CD4-positive, CD25-positive, alpha-beta regulatory T cell (primary cell): ENCODE results near the gene PPL. TPM values are rescaled to one million over a fixed set of nuclear protein-coding genes. Genes with fewer than 3 reads are reported as not detected.

ENCODE experiments used
- ATAC-seq, 2 donors: fragments of 150-1000 bp; cut with Tn5 transposase; one replicate each; pipeline ENCODE4 v1.10.0; 2021; ENCODE audit warnings: low read depth in 2 of 2, moderate number of reproducible peaks in 2 of 2, moderate library complexity in 1 of 2
- DNase-seq, 3 donors: peaks; one replicate each; pipeline versions ENCODE4 v3.0.0 to v3.0.0-alpha.2; 2012 to 2022; ENCODE audit warnings: mixed read lengths in 1 of 3
- H3K27ac ChIP-seq: one replicate; pipeline ENCODE4 v1.7.0; 2013; ENCODE audit warnings: mild to moderate bottlenecking, low read length; ENCODE audit not compliant: insufficient read depth, poor library complexity, severe bottlenecking
- H3K27me3 ChIP-seq: one replicate; pipeline ENCODE4 v1.7.0; 2013; ENCODE audit warnings: low read length; ENCODE audit not compliant: control insufficient read depth, insufficient read depth
- H3K36me3 ChIP-seq: one replicate; pipeline ENCODE4 v1.7.0; 2013; ENCODE audit warnings: mild to moderate bottlenecking, low read length, moderate library complexity; ENCODE audit not compliant: control insufficient read depth, insufficient read depth
- H3K4me1 ChIP-seq: 2 replicates; pipeline ENCODE4 v1.7.0; 2013; ENCODE audit warnings: mild to moderate bottlenecking, low read length; ENCODE audit not compliant: insufficient read depth, control insufficient read depth, poor library complexity, severe bottlenecking
- H3K4me3 ChIP-seq: one replicate; pipeline ENCODE4 v1.7.0; 2013; ENCODE audit warnings: low read depth, mild to moderate bottlenecking, low read length, moderate library complexity
- H3K9me3 ChIP-seq, 2 experiments: 1 replicate in 1 of 2; 2 replicates in 1 of 2; pipeline ENCODE4 v1.7.0; 2013; ENCODE audit warnings: low read length in 2 of 2, mild to moderate bottlenecking in 1 of 2, moderate library complexity in 1 of 2; ENCODE audit not compliant: control insufficient read depth in 2 of 2
- H3K27ac Mint-ChIP-seq, 3 donors: one replicate each; pipeline ENCODE4 v1.8.0; 2020 to 2022; ENCODE audit warnings: mild to moderate bottlenecking in 3 of 3, mixed read lengths in 3 of 3, moderate library complexity in 2 of 3
- H3K27me3 Mint-ChIP-seq: one replicate; pipeline ENCODE4 v1.8.0; 2022; ENCODE audit warnings: mild to moderate bottlenecking, mixed read lengths
- H3K36me3 Mint-ChIP-seq: one replicate; pipeline ENCODE4 v1.8.0; 2020; ENCODE audit warnings: mixed read lengths
- H3K4me1 Mint-ChIP-seq, 4 donors: one replicate each; pipeline ENCODE4 v1.8.0; 2020 to 2022; ENCODE audit warnings: mixed read lengths in 4 of 4, mild to moderate bottlenecking in 1 of 4
- H3K4me3 Mint-ChIP-seq, 4 donors: one replicate each; pipeline ENCODE4 v1.8.0; 2020 to 2022; ENCODE audit warnings: mild to moderate bottlenecking in 4 of 4, mixed read lengths in 4 of 4, moderate library complexity in 3 of 4
- H3K9me3 Mint-ChIP-seq, 7 donors: one replicate each; pipeline ENCODE4 v1.8.0; 2020 to 2022; ENCODE audit warnings: mixed read lengths in 7 of 7, mild to moderate bottlenecking in 3 of 7, moderate library complexity in 2 of 7
- polyA plus RNA-seq, 4 donors: library from polyadenylated mRNA; unstranded; fragments of 300-500 nt; fragmentation: Illumina TruSeq; gene quantifications; one replicate each; pipeline ENCODE4 v1.2.3, GENCODE V29; 2021
- total RNA-seq: library from RNA; stranded (reverse); gene quantifications from one replicate; pipeline ENCODE4 v1.2.3, GENCODE V29; 2022

Gene PPL
- total and polyA plus RNA-seq, 5 donors from 2014 or later, result 0.11 to 0.19 (median 0.14) TPM; not detected in 2

GRCh38 chr16:4944333-4945281, 7.7 kb upstream of the PPL start:
- Mint-ChIP-seq H3K9me3 (no peaks in the 10 kb centered on the region), H3K36me3 (no peaks in the 10 kb centered on the region)
- ATAC-seq, result no peak

GRCh38 chr16:4942481-4942880, 5.5 kb upstream of the PPL start:
- Histone ChIP-seq H3K4me1 (no peaks in the 10 kb centered on the region), H3K4me3 (no peak overlapping the region), H3K36me3 (no peaks in the 10 kb centered on the region), H3K9me3 (no peaks in the 10 kb centered on the region), H3K27ac (no peak overlapping the region), H3K27me3 (no peaks in the 10 kb centered on the region)
- DNase-seq, result no peak
- H3K27me3 Mint-ChIP-seq, result peaks cover 24% of the 10 kb centered on the region
- no peaks in the 10 kb centered on the region for H3K36me3 Mint-ChIP-seq
- H3K4me1 Mint-ChIP-seq, result peaks cover 0 to 4% (median 0%) of the 10 kb centered on the region in 4 donors
- no peak overlapping the region for H3K27ac Mint-ChIP-seq
- H3K9me3 Mint-ChIP-seq, result no peaks in the 10 kb centered on the region
- no peak overlapping the region for H3K4me3 Mint-ChIP-seq
- ATAC-seq, result no peak

More at GRCh38 chr16:4944333-4945281, 7.7 kb upstream of the PPL start:
- no peak for DNase-seq
- no peaks in the 10 kb centered on the region for H3K4me1 Mint-ChIP-seq
- no peaks in the 10 kb centered on the region for H3K4me1 ChIP-seq
- H3K27ac Mint-ChIP-seq, result no peak overlapping the region
- no peak overlapping the region for H3K4me3 Mint-ChIP-seq
- no peak overlapping the region for H3K27ac ChIP-seq
- H3K27me3 Mint-ChIP-seq, result peaks cover 19% of the 10 kb centered on the region
- H3K27me3 ChIP-seq, result no peaks in the 10 kb centered on the region
- H3K4me3 ChIP-seq, result no peak overlapping the region
- H3K9me3 ChIP-seq, result no peaks in the 10 kb centered on the region
- no peaks in the 10 kb centered on the region for H3K36me3 ChIP-seq

GRCh38 chr16:4940719-4941118, 3.8 kb upstream of the PPL start:
- DNase-seq (no peak), ATAC-seq (no peak)
- Mint-ChIP-seq H3K27ac (no peak overlapping the region), H3K36me3 (no peaks in the 10 kb centered on the region), H3K27me3 (peaks cover 28% of the 10 kb centered on the region), H3K9me3 (no peaks in the 10 kb centered on the region), H3K4me3 (no peak overlapping the region), H3K4me1 (peaks cover 0 to 10% (median 0%) of the 10 kb centered on the region in 4 donors)
- no peak overlapping the region for H3K27ac ChIP-seq
- H3K4me1 ChIP-seq, result peaks cover 11% of the 10 kb centered on the region
- no peaks in the 10 kb centered on the region for H3K9me3 ChIP-seq
- H3K4me3 ChIP-seq, result no peak overlapping the region
- no peaks in the 10 kb centered on the region for H3K27me3 ChIP-seq
- no peaks in the 10 kb centered on the region for H3K36me3 ChIP-seq

- no peaks in the 10 kb centered on the region for H3K9me3 ChIP-seq
- H3K4me1 ChIP-seq, result peaks cover 11% of the 10 kb centered on the region
- no peak for DNase-seq
- Mint-ChIP-seq H3K36me3 (no peaks in the 10 kb centered on the region), H3K27ac (no peak overlapping the region), H3K9me3 (peaks cover 0 to 2% (median 0%) of the 10 kb centered on the region in 7 donors), H3K27me3 (peaks cover 31% of the 10 kb centered on the region), H3K4me1 (peaks cover 0 to 10% (median 0%) of the 10 kb centered on the region in 4 donors), H3K4me3 (no peak overlapping the region)
- H3K4me3 ChIP-seq, result no peak overlapping the region
- peaks cover 3% of the 10 kb centered on the region for H3K27me3 ChIP-seq
- H3K27ac ChIP-seq, result no peak overlapping the region
- H3K36me3 ChIP-seq, result no peaks in the 10 kb centered on the region
- no peak for ATAC-seq
Measured at GRCh38 chr16:4938683-4939030, 1.7 kb upstream of the PPL start.

- Histone ChIP-seq H3K27me3 (peaks cover 3% of the 10 kb centered on the region), H3K36me3 (no peaks in the 10 kb centered on the region), H3K4me1 (peaks cover 11% of the 10 kb centered on the region), H3K27ac (no peak overlapping the region), H3K4me3 (no peak overlapping the region), H3K9me3 (no peaks in the 10 kb centered on the region)
- H3K4me3 Mint-ChIP-seq, result peak overlapping the region in 1 of 4 donors; percentile 25
- no peak overlapping the region for H3K27ac Mint-ChIP-seq
- H3K27me3 Mint-ChIP-seq, result peaks cover 31% of the 10 kb centered on the region
- DNase-seq (no peak), ATAC-seq (no peak)
- no peaks in the 10 kb centered on the region for H3K36me3 Mint-ChIP-seq
- peaks cover 0 to 10% (median 0%) of the 10 kb centered on the region in 4 donors for H3K4me1 Mint-ChIP-seq
- H3K9me3 Mint-ChIP-seq, result peaks cover 0 to 2% (median 0%) of the 10 kb centered on the region in 7 donors
Measured at GRCh38 chr16:4937782-4938682, 1.1 kb upstream of the PPL start.

- Mint-ChIP-seq H3K36me3 (no peaks in the 10 kb centered on the region), H3K4me3 (peak overlapping the region in 3 of 4 donors; percentile 28 to 53 (median 32)), H3K27me3 (peaks cover 33% of the 10 kb centered on the region), H3K4me1 (peaks cover 0 to 10% (median 0%) of the 10 kb centered on the region in 4 donors), H3K9me3 (peaks cover 0 to 2% (median 0%) of the 10 kb centered on the region in 7 donors), H3K27ac (no peak overlapping the region)
- H3K27ac ChIP-seq, result no peak overlapping the region
- peaks cover 11% of the 10 kb centered on the region for H3K4me1 ChIP-seq
- DNase-seq (no peak), ATAC-seq (no peak)
- H3K36me3 ChIP-seq, result no peaks in the 10 kb centered on the region
- no peaks in the 10 kb centered on the region for H3K9me3 ChIP-seq
- peaks cover 3% of the 10 kb centered on the region for H3K27me3 ChIP-seq
- H3K4me3 ChIP-seq, result no peak overlapping the region
Measured at GRCh38 chr16:4936181-4936990, 562 bp downstream of the PPL start.

- H3K27me3 Mint-ChIP-seq, result peaks cover 33% of the 10 kb centered on the region
- no peaks in the 10 kb centered on the region for H3K36me3 ChIP-seq
- no peaks in the 10 kb centered on the region for H3K36me3 Mint-ChIP-seq
- no peak overlapping the region for H3K4me3 Mint-ChIP-seq
- no peak overlapping the region for H3K27ac Mint-ChIP-seq
- peaks cover 0 to 2% (median 0%) of the 10 kb centered on the region in 7 donors for H3K9me3 Mint-ChIP-seq
- H3K4me1 ChIP-seq, result peaks cover 11% of the 10 kb centered on the region
- peaks cover 0 to 10% (median 0%) of the 10 kb centered on the region in 4 donors for H3K4me1 Mint-ChIP-seq
- no peak overlapping the region for H3K27ac ChIP-seq
- H3K9me3 ChIP-seq, result no peaks in the 10 kb centered on the region
- no peak for ATAC-seq
- DNase-seq, result no peak
- H3K27me3 ChIP-seq, result peaks cover 3% of the 10 kb centered on the region
- no peak overlapping the region for H3K4me3 ChIP-seq
Measured at GRCh38 chr16:4935241-4935855, 1.6 kb downstream of the PPL start.
